Activated CD4-positive, alpha-beta T cell treated with anti-CD3 and anti-CD28 coated beads for 1 hour (primary cell): ENCODE results near the gene AUTS2.

Experiments
- DNase-seq: peaks from one replicate; pipeline ENCODE4 v3.0.0-alpha.2; 2020

Gene AUTS2

DNA sequence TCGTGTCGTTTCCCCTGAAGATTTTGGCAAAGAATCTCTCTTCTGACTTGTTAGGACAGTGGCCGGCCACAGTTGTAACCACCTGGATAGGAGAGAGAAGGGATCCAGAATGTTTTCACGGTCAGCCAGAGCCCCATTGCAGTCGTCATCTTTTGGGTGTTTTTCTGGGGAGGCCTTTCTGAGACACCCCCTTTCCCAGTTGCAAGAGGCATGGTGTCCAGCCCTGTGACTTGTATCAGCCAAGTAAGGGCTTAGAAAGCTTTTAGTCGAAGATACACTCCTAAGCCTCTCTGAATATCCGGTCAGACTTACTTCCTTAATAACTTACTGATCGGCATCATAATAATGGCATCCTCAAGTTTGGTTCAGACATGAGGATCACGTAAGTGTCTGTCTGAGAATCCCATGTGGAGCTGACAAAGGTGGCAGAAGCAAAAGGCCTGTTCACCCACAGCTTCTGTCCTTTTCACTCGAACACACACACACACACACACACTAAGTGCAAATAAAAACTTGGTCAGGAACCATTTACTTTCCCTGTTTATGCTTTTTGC is 1098.0 kb downstream of the AUTS2 start:
- no peak for DNase-seq

DNA sequence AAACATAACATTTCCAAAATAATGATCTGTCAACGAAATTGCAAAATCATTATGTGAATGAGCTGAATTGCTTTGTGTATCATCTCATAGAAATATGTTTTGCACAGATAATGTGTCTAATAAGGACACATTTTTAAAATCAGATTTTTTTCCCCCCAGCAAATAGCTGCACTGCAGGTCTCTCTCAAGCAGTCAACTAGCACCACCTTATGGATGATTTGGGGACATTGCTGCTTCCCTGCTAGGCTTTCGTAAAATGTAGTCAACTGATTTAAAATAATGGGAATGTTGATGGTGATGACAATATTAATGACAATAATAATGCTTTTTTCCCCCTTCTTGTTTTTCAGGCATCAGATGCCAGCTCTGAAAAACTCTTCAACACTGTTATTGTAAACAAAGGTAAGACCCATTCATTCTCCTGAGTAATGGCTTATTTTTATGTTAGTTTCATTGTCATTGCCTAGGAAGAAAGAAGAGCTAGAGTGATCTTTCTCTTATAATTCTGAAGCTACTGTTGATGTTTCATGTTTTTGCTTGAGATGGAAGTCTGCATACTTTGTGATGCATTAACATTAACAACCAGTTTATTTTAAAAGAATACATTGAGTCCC is 1100.1 kb downstream of the AUTS2 start:
- no peak for DNase-seq

DNA sequence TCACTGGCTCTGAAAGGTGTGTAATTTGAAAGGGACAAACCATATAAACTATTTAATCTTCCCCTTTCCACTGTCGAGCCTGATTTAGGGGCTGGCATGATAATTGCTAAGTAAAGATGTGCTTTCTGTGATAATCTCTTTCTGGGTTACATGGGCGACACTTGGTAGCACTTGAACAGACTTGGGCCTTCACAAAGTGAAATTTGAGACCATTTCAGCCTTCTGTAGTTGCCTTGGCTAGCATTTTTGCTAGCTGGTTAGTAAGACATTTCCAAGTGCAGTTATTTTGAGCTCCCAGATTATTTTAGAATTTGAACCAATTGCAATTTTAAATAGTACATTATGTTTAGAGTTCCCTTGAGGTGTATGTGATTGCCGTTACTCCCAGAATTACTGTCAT is 1101.0 kb downstream of the AUTS2 start:
- DNase-seq = no peak

DNA sequence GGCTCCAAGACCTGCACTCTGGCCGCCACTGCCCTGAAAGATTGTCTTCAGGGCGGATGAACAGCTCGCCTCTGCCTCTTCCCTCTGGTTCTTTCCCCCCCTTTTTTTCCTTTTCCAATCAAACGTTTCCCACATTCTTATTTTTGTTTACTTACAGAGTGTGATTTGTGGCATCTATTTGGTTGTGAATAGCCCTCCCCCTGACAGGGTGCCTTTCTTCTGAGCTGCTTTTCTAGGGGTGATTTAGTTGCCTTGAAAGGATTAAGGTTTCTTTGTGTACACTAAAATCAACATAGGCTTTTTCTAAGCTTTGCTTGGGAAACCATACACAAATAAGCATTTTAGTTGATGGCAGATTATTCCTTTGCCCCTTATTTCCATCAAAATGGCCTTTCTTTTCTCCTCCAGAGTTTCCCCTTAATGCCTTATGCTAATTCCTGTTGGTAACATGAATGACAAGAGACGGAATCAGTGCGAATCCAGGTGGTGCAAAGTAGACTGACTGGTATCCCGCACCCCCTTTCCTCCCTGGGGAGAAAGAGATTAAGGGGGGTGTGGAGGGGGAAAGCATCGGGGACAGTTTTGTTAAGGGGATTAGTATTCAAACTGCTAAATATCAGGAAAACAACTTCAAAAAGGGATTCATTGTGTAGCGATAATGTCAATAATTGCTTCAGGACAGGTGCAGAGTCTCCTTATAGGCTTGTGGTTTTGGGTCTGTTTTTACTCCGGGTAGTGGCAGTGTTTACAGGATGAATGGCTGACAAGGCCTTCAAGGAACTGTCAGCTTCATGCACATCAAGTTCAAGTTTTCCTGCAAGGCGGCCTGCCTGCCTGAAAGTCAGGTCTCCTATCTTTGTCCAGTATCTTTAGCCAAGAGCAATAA is 1102.0 kb downstream of the AUTS2 start:
- DNase-seq = no peak

DNA sequence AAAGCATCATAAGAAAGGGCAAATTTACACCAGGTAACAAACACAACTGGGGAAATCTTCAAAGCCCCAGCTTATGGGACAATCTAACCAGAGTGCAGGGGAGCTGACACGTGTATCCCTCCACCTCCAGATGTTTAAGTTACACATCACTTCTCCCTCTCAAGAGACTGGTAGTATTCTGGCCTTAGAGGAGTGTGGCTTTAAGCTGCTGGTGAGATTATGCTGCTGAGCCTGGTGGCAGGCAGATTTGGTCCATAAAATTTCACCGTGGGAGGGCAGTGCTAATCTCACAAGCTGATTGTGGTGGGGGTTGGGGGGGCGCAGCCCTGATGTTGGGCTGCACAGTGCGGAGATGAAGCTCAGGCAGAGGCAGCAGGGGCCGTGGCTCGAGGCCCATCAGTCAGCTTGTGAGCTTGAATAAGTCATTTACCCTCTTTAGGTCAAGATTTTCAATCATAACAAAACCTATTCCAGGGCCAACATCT is 1102.7 kb downstream of the AUTS2 start:
- no peak for DNase-seq

DNA sequence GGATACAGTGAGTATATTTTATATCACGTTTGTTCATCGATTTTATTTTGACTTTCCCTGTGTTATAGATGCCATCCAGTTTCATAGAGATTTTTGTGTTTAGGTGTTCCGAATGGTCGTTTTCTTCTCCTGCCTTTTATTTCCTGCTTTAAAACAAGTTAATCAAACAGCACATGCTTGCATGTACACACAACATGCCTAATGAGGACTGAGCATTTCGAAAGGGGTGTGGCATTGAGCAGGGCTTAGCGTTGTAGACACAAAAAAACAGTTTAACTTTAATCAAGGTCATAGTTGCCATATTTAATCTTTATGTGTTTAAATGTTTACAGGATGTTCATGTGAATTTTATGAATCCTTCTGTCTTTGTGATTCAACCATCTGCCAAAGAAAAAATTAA is 1103.2 kb downstream of the AUTS2 start:
- no peak for DNase-seq

DNA sequence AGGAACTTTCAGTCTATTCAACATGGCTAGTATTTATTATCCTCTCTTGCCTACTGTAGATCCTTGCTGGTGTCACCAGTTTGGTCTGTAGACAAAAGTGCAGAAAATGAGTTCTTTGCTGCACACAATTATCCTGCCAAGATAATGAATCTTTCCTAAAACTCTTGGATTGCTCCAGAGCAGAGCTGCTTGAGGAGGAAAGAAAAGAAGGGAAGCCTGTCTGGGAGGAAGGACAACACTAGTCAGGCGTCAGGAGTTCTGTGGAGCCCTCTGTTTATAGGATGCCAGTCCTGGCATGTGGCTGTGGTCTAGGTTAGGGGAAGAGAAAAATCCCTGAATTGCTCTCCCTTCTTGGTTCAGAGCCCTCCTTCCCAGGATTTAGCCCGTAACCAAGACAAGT is 1103.7 kb downstream of the AUTS2 start:
- no peak for DNase-seq

DNA sequence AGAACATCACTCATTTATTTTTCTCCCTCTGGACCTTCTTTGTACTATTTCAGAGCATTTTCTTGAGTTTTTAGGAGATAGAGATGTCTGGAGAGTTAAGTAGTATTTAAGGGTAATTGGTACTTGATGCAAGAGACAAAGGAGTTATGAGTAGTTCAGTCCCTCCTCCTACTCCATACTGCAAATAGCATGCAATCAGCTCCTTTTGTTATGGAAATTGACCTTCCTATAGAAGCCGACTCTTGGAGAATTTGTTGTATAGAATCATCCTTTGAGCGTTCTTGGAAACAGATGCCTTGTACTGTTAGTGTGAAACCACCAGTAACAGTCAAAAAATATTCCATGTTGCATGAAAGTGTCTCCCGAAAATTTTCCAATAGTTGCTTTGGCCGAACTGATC is 1105.5 kb downstream of the AUTS2 start:
- no peak for DNase-seq

DNA sequence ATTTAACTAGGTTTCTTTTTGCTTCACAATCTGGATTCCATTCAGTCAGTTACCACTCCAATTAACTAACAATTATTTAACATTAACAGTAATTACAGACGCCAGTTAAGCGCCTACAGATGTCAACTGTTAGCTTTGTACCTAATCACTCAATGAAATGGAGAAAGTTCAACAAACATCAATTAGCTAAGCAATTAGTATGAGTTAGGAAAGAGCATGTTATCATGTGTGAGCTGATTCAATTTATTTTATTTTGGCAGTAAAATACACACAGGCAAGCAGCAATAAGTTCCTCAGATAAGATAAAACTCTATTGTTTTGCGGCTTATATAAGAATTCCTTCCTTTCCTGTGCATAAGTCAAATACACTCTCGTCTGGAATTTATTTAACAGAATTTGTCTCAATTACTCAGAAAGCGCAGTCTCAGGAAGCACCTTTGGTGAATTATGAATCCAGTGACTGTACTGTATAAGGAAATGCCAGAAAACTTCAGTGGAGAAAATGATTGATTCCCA is 1106.6 kb downstream of the AUTS2 start:
- no peak for DNase-seq

DNA sequence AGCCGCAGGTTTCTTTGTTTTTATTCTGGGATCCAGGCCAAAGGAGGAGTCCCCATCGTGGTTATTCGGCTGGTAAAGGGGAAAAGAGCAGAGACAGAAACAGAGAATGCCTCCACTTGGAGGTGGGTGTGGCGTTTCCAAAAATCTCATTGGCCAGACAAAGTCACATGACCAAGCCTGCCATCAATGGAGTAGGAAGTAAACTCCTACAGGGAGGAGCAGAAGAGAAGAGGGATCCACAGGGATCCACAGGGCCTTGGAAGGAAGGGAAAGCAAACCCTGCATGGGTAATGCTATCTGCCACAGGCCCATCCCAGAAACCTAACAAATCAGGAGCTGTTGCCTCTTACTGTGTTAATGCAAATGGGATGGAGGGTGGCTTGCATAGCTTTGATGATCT is 1107.9 kb downstream of the AUTS2 start:
- no peak for DNase-seq

DNA sequence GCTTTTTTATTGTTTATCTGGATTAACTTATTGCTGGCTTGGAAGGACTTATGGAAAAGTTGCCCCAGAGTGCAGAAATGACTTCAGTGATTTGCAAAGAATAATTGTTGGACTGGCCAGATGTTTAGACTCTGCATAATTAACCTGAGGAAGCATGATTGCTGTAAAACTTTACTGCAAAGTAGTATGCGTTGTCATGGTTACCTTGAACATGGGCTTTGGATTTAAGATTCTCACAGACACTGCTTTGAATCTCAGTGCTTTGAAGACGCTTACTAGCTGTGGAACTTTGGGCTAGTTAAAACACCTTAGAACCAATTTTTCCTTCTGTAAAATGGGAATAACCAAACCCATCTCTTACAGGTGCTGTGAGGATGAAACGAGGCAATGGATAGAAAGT is 1108.4 kb downstream of the AUTS2 start:
- DNase-seq = no peak

DNA sequence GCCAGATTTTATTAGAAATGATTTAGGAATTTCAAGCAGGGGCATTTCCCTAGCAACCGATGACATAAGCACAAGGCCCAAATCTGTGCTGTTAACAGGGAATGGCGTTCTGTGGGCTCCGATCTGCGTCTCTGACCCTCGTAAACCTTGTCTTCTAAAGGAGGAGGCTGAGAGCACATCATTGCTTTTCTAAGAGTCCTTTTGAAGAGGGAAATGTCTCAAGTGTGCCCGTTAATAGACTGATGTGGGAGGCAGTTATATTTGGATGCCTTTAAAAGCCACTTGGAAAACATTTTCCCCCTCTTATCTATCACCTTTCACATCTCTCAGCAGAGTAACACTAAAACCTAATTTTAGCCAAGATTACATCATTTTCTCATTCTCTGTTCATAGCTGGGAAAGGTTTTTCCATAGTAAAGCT is 1109.6 kb downstream of the AUTS2 start:
- no peak for DNase-seq

DNA sequence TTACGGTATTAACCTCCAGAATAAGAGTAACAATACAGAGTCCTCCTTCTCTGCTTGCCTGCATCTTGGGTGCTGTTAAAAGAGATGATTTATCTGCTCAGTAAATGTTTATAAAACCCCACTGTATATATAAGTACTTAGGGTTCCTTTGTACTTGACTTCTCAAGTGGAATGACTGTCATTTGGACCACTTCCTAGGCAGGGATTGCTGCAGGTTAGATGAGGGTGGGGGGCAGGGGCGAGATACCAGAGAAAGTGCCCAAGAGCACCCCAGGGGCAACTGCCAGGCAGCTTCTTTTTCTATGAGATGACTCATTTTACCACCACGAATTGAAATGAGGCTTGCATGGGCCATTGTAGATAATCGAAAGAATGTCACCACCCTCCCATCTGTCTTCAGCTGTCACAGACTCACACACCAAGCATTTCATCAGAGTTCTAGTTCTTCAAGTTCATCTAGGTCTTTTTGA is 1111.8 kb downstream of the AUTS2 start:
- DNase-seq = no peak

DNA sequence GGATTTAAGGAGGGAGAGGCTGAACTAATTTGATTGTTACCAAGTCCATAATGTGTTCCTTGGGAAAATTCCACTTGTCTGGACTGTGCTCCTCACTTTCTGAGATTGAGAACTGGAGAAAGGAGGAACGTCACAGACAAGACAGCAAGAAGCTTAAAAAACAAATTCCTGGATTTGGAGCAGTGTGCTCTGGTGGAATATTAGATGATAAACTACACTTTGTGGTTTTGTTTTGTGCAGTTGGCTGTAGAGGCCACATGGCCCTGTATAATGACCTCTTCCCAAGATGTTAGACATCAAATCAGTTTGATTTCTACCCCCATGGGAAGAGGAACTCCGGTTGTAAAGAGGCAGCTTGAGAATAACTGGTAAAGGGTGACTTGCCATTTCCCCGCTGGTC is 1112.4 kb downstream of the AUTS2 start:
- DNase-seq = no peak

DNA sequence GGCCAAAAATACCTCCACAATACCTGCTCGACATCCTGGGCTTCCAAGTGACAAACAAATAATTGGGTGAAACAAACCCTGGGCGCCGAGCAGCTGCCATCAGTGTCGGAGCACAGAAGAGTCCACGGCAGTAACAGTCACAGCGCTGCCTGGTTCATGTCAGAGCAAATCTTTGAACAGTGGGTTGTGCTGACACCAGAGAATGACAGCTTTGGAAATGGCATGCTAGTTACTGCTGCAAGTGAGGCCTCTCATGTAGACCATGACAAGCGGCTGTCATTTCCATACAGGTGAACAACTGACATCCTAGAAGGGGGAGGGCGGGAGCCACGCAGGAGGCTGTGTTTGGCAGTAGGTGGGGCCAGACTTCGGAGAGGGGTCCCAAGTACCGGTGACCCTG is 1113.2 kb downstream of the AUTS2 start:
- DNase-seq = no peak

DNA sequence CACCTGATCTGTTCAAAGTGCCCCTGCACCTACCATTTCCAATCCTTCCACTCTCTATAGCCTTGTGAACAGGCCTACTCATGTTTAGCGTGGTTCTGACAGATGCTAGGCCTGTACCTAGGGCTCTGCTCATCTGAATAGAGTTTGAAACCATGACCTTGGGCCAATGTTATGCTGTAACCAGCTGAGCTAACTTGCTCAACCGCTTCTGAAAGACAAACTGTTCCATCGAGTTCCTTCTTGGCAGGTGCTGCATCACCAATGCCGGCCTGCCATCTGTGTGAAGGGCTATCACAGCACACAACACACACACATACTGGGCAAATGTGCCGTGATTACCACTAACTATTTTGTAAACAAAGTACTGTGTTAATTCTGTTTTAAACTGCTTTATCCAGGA is 1114.7 kb downstream of the AUTS2 start:
- DNase-seq = no peak

DNA sequence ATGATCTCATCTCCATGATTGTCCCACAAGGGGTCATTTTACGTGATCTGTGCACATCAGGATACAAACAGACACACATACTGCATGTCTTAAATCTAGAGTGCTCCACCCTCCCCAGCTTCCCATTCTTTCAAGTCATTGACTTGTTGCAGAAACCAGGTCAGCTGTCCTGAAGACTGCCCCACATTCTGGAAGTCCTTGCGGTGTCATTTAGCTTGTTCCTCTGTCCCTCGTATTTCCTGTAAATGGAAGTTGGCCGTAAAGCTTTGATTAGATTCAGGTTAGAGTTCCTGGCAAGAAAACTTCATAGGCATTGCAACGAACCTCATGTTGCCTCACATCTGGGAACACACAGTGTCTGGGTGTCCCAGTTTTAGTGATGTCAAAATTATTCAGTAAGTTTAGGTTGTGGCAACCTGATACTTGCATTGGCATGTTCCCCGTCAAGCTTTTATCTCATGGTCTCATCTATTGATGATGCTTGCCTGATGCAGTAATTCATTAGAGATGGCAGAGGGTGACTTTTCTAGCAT is 1116.3 kb downstream of the AUTS2 start:
- no peak for DNase-seq

DNA sequence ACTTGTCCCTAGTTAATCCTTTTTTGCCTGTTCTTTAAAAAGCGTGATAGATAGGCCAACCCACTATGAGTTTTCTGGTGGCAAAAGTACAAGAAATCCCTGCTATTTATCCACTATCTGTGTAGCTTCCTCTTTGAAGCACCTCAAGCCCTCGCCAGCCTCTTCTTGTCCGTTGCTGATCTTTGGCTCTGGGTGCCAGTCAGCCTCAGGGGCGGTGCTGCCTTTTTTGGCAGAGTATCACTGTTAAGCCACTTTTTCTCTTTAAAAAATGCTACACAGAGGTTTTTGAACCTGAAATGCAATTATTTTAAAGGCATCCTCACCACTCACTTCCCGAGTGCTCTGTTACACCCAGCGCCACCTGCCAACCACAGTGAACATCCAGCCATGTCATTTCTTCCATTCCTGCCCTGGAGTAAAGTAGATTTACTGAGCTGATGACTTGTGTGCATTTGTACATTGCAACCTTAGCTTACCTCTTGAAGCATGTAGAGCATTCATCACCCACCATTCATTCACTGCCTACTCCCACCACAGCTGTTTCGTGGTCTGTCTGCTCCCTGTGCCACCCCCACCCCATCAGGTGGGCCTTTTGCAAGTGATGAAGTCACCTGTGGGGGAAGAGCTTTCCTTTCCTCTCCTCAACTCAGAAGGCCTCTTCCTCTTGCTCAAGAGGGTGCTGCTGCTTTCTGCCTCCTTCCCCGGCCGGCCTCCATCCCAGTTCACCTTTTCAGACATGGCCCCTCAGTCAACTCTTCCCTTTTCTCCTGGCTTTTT is 1119.5 kb downstream of the AUTS2 start:
- no peak for DNase-seq

DNA sequence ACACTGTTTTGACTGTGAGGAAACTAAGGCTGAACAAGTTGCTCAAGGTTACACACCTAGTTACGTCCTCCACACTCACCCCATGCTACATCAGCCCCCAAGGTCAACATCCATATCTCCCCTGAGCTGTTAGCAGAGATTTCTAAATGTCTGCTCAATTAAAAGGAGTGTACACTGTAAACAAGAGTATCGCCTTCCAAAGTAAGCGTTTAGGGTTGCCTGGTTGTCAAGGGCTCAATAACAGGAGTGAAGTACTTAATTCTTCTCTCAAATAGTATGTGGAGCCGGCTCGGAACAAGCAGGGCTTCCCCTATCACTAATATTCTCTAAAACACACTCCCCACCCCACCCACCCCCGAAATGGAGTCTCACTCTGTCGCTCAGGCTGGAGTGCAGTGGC is 1120.8 kb downstream of the AUTS2 start:
- DNase-seq = no peak

DNA sequence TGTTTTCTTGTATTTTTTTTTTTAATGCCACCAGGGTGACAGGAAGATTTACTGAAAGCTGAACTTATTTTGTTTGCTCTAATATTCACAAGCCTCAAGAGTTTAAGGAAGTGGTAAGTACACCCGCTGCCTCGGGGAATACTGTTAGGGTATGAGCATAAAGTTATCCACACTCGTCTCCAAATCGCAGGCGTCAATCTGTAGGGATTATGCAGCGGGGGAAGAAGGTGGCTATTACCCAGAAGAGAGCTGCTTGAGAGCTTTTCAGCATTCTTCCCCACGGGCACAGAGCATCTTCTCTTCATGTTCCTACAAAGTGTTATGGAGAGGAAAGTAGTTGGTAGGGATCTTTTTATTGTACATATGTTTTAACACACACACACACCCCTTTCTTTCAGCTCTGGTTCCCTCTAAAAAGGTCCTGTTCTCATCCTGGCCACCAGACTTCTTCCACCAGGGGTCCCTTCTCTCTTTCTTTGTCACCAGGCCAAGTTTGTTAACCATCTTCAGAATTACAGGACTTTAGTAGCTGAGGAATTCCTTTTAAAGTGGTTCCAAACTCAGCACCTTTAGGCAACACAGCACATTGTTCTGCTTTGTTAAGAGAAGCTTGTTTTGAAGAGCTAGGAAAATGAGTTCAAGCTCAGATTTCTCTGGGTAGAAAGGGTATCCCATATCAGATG is 1122.1 kb downstream of the AUTS2 start:
- no peak for DNase-seq

DNA sequence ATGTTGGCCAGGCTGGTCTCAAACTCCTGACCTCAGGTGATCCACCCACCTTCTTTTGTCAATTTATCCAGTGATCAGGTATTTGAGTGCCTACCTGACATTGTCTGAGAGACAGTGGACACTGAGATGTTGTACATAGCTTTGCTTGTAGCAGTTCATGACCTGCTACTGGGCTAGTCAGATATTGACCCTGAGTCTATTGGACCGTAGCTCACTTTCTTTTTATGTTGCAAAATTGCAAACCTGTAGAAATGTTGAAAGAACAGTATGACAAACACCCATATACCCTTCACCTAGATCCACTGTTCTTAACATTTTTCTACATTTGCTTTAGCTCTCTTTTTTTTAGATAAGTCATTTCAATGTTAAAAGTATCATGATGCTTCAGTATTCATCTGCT is 1123.2 kb downstream of the AUTS2 start:
- DNase-seq = no peak

DNA sequence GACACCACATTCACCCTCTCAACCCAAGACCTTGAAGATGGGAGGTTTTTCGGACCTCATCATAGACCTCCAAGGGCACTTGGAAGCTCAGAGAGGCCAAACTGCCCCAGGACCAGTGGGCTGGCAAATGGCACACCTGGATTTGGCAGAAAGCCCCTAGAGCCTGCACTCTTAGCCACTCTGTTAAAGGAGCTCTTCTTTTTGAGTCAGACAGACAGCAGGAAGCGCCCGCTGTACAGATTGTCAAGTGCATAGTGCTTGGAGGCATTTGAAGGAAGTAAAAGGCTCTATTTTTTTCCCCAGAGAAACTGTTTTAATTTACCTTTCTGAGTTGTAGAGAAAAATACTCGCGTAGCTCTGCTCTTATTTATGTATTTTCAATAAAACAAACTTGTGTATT is 1125.1 kb downstream of the AUTS2 start:
- no peak for DNase-seq
